Right atrium auricular region (tissue), 2 donors: ENCODE results near the gene DAGLA. TPM values are rescaled to one million over a fixed set of nuclear protein-coding genes. Genes with fewer than 3 reads are reported as not detected.

Experiments
- DNase-seq: peaks from one replicate; pipeline ENCODE4 v3.0.0-alpha.2; 2019; ENCODE audit warnings: low spot score
- H3K27ac ChIP-seq, 2 donors: fragments of 200-600 bp; sonication (generic); 1 replicate in 1 of 2; 2 replicates in 1 of 2; pipeline ENCODE4 v1.5.1; 2016 to 2019
- H3K27me3 ChIP-seq, 2 donors: fragments of 200-600 bp; sonication (generic); one replicate each; pipeline versions ENCODE4 v1.5.1 to v1.6.0; 2017 to 2019
- H3K36me3 ChIP-seq: fragments of 200-600 bp; sonication (generic); one replicate; pipeline ENCODE4 v1.5.1; 2016
- H3K4me1 ChIP-seq, 2 donors: fragments of 200-600 bp; sonication (generic); one replicate each; pipeline versions ENCODE4 v1.5.1 to v1.6.0; 2017 to 2019
- H3K4me3 ChIP-seq, 2 donors: fragments of 200-600 bp; sonication (generic); 1 replicate in 1 of 2; 2 replicates in 1 of 2; pipeline ENCODE4 v1.5.1; 2017 to 2019; ENCODE audit warnings: mild to moderate bottlenecking in 1 of 2, moderate library complexity in 1 of 2
- H3K9me3 ChIP-seq, 2 donors: fragments of 200-600 bp; sonication (generic); one replicate each; pipeline ENCODE4 v1.5.1; 2019
- total RNA-seq, 2 donors: library from RNA; depleted of rRNA; stranded (reverse); fragments of >200 nt; gene quantifications; one replicate each; pipeline ENCODE4 v1.1.0, GENCODE V29; 2016
- TF ChIP-seq, protein P1 (sequence below), 2 donors: fragments of 200-600 bp; sonication (generic); IDR thresholded peaks; one replicate each; pipeline ENCODE4 v1.5.1; 2019; ENCODE audit warnings: antibody characterized with exemption in 2 of 2

DAGLA gene
- total RNA-seq, 2 donors from 2014 or later: 3.9 to 5.7 TPM

DNA sequence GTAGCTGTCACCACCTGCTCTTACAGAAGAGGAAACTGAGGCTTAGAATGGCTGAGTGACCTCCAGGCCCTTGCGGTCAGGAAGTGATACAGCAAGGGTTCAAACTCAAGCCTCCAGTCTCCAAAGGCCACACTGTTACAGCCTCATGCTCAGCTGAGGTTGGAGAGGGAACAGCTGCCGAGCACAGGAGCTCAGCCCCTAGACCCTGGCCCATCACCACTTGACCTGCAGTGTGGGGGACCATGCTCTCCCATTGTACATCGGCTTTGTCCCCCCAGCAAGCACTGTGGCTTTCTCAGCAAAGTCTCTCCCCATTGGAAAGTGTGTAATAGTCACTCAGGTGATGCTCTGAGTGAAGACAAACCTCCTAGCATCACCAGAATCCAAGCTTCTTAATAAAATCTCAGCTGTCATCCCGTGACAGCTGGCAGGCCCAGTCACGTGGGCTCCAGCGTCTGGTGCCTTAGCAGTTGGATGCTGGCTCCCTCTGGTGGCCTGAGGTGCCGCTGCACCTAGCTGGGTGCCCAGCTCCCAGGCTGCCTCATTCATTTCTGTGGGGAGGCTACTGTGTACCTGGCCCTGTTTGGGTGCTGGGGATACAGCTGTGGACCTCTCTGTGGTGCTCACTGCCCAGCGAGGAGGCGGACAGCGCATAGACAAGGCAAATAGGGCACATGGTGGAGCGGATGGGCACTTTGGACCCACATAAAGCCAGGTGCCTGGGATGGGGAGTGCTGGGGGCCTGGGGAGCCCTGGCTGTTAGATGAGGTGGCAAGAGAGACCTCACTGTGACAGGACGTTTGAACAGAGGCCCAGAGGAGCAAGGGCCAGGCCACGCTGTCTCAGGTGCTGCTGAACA, 53.2 kb downstream of the DAGLA start:
- peak overlapping the region; percentile 58 to 68 for H3K27ac ChIP-seq
- H3K9me3 ChIP-seq: no peaks in the 10 kb centered on the region
- H3K4me1 ChIP-seq: peaks cover 0 to 29% of the 10 kb centered on the region in 2 donors
- TF ChIP-seq, protein P1, sequence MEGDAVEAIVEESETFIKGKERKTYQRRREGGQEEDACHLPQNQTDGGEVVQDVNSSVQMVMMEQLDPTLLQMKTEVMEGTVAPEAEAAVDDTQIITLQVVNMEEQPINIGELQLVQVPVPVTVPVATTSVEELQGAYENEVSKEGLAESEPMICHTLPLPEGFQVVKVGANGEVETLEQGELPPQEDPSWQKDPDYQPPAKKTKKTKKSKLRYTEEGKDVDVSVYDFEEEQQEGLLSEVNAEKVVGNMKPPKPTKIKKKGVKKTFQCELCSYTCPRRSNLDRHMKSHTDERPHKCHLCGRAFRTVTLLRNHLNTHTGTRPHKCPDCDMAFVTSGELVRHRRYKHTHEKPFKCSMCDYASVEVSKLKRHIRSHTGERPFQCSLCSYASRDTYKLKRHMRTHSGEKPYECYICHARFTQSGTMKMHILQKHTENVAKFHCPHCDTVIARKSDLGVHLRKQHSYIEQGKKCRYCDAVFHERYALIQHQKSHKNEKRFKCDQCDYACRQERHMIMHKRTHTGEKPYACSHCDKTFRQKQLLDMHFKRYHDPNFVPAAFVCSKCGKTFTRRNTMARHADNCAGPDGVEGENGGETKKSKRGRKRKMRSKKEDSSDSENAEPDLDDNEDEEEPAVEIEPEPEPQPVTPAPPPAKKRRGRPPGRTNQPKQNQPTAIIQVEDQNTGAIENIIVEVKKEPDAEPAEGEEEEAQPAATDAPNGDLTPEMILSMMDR (IDR thresholded peaks at IDR 0.05): peak; percentile 98 to 99
- H3K4me3 ChIP-seq: no peak overlapping the region
- DNase-seq: peak; percentile 92
- peaks cover 14% of the 10 kb centered on the region for H3K36me3 ChIP-seq
- no peaks in the 10 kb centered on the region for H3K27me3 ChIP-seq

DNA sequence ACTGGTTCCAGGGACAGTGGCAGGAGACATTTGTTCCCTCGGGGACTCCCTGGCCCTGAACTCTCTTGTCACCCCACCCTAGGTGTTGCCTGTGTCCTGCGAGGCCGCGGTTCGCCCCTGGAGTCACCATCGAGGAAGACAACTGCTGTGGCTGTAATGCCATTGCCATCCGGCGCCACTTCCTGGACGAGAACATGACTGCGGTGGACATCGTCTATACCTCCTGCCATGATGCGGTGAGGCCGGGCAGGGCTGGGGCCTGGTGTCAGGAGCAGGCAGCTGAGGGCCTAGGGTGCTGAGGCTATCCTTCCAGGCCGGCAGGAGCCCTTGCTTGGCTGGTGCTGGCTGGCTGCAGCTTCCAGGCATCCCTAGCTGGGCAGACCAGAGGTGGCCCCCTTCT, 54.6 kb downstream of the DAGLA start:
- Histone ChIP-seq H3K4me3 (no peak overlapping the region), H3K36me3 (peaks cover 14% of the 10 kb centered on the region), H3K27ac (no peak overlapping the region), H3K27me3 (no peaks in the 10 kb centered on the region), H3K9me3 (no peaks in the 10 kb centered on the region), H3K4me1 (peaks cover 0 to 18% of the 10 kb centered on the region in 2 donors)
- DNase-seq: no peak
- TF ChIP-seq, protein P1 (IDR thresholded peaks at IDR 0.05): no peak

DNA sequence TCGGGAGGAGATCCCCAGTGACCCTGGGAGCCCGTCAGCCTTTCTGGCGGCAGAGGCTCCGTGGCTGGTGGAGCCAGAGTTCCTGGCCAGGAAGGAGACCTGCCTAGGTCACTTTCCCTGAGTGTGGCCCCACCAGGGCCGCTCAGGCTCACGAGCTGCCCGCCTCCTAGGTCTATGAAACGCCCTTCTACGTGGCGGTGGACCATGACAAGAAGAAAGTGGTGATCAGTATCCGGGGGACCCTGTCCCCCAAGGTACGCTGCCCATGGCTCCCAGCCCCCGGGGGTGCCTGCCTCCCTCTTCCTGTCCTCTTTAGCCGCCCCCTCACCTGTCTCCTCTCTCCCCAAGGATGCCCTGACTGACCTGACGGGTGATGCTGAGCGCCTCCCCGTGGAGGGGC, 55.2 kb downstream of the DAGLA start:
- Histone ChIP-seq H3K9me3 (no peaks in the 10 kb centered on the region), H3K36me3 (peaks cover 14% of the 10 kb centered on the region), H3K27ac (no peak overlapping the region), H3K27me3 (no peaks in the 10 kb centered on the region), H3K4me3 (no peak overlapping the region), H3K4me1 (peaks cover 0 to 18% of the 10 kb centered on the region in 2 donors)
- no peak for DNase-seq
- TF ChIP-seq, protein P1 (IDR thresholded peaks at IDR 0.05): no peak

DNA sequence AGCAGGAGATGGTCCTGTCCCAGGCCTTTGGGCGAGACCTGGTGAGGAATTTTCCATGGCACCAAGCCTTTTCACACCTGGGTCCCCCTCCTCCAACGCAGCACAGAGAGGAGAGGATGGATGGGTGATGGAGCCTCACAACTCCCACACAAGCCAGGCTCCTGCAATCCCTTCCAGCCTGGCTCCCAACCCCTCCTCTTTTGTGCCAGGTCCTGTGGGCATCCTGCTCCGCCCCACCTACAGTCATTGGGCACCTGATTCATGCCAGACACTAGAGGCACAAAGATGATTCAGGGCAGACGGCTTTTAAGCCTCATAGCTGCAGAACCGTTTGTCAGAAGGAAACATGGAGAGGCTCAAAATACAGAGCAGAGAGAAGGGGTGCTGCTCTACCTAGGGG, 56.1 kb downstream of the DAGLA start:
- no peaks in the 10 kb centered on the region for H3K27me3 ChIP-seq
- no peak for DNase-seq
- H3K4me3 ChIP-seq: no peak overlapping the region
- H3K9me3 ChIP-seq: no peaks in the 10 kb centered on the region
- H3K36me3 ChIP-seq: peaks cover 14% of the 10 kb centered on the region
- H3K4me1 ChIP-seq: peaks cover 0 to 18% of the 10 kb centered on the region in 2 donors
- TF ChIP-seq, protein P1 (IDR thresholded peaks at IDR 0.05): no peak
- no peak overlapping the region for H3K27ac ChIP-seq

DNA sequence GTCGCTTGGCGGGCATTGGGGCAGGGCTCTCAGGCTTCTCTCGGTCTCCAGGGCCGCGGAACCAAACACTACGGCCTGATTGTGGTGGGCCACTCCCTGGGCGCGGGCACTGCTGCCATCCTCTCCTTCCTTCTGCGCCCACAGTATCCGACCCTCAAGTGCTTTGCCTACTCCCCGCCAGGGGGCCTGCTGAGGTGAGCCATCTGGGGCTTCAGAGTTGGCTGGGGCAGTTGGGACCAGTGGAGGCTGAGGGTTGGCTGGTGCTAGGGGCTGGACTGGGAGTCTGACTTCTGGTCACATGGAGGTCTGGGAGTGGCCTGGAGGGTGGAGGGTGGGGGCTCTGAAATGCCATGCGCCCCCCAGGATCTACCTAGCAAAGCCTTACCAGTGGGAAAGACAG, 56.9 kb downstream of the DAGLA start:
- TF ChIP-seq, protein P1 (IDR thresholded peaks at IDR 0.05): no peak
- Histone ChIP-seq H3K27me3 (no peaks in the 10 kb centered on the region), H3K36me3 (peaks cover 14% of the 10 kb centered on the region), H3K4me3 (no peak overlapping the region), H3K27ac (no peak overlapping the region), H3K4me1 (peaks cover 0 to 10% of the 10 kb centered on the region in 2 donors), H3K9me3 (no peaks in the 10 kb centered on the region)
- no peak for DNase-seq
